Activated T-cell treated with anti-CD3 and anti-CD28 coated beads, Interleukin-2, amount 50 U/mL, for 4 hours (primary cell): ENCODE measurements around the gene CASQ2. TPM values are rescaled to one million over a fixed set of nuclear protein-coding genes. Genes with fewer than 3 reads are reported as not detected.

Experiments
- ATAC-seq, 2 donors: fragments of 200-7000 bp; cut with Tn5 transposase; one replicate each; pipeline ENCODE4 v1.10.0; 2021
- DNase-seq: peaks from one replicate; pipeline ENCODE4 v3.0.0-alpha.2; 2020
- H3K27me3 Mint-ChIP-seq: one replicate; pipeline ENCODE4 v1.8.0; 2021; ENCODE audit warnings: low read depth, mixed read lengths
- H3K36me3 Mint-ChIP-seq: one replicate; pipeline ENCODE4 v1.8.0; 2022; ENCODE audit warnings: mixed read lengths; ENCODE audit not compliant: insufficient read depth
- H3K4me1 Mint-ChIP-seq: one replicate; pipeline ENCODE4 v1.8.0; 2021; ENCODE audit warnings: low read depth, mixed read lengths
- H3K4me3 Mint-ChIP-seq: one replicate; pipeline ENCODE4 v1.8.0; 2021; ENCODE audit warnings: mild to moderate bottlenecking, moderate library complexity, mixed read lengths
- H3K9me3 Mint-ChIP-seq: one replicate; pipeline ENCODE4 v1.8.0; 2021; ENCODE audit warnings: mixed read lengths
- total RNA-seq, 3 donors: library from RNA; stranded (reverse); gene quantifications; one replicate each; pipeline ENCODE4 v1.2.1, GENCODE V29; 2021

Gene CASQ2
- total RNA-seq, 3 donors from 2014 or later, result not detected

- H3K4me3 Mint-ChIP-seq, result no peak overlapping the region
- peaks cover 2% of the 10 kb centered on the region for H3K36me3 Mint-ChIP-seq
- ATAC-seq, result no peak
- no peaks in the 10 kb centered on the region for H3K27me3 Mint-ChIP-seq
- DNase-seq, result no peak
- H3K9me3 Mint-ChIP-seq, result no peaks in the 10 kb centered on the region
- H3K4me1 Mint-ChIP-seq, result no peaks in the 10 kb centered on the region
Observed at GRCh38 chr1:115661157-115661556, 107.4 kb downstream of the CASQ2 start.

GRCh38 chr1:115660151-115660550 is 108.4 kb downstream of the CASQ2 start:
- Mint-ChIP-seq H3K36me3 (peaks cover 2% of the 10 kb centered on the region), H3K9me3 (no peaks in the 10 kb centered on the region), H3K27me3 (no peaks in the 10 kb centered on the region), H3K4me3 (no peak overlapping the region), H3K4me1 (no peaks in the 10 kb centered on the region)
- ATAC-seq, result no peak
- DNase-seq, result no peak

- no peaks in the 10 kb centered on the region for H3K27me3 Mint-ChIP-seq
- no peaks in the 10 kb centered on the region for H3K9me3 Mint-ChIP-seq
- DNase-seq (no peak), ATAC-seq (no peak)
- no peak overlapping the region for H3K4me3 Mint-ChIP-seq
- H3K4me1 Mint-ChIP-seq, result peaks cover 2% of the 10 kb centered on the region
- peaks cover 2% of the 10 kb centered on the region for H3K36me3 Mint-ChIP-seq
Observed at GRCh38 chr1:115658646-115659045, 109.9 kb downstream of the CASQ2 start.

GRCh38 chr1:115656461-115657077 is 111.9 kb downstream of the CASQ2 start:
- Mint-ChIP-seq H3K4me3 (no peak overlapping the region), H3K9me3 (no peaks in the 10 kb centered on the region), H3K4me1 (peaks cover 2% of the 10 kb centered on the region), H3K27me3 (no peaks in the 10 kb centered on the region), H3K36me3 (peaks cover 4% of the 10 kb centered on the region)
- ATAC-seq (no peak), DNase-seq (no peak)

- DNase-seq, result no peak
Observed at GRCh38 chr1:115655916-115656315, 112.6 kb downstream of the CASQ2 start.

GRCh38 chr1:115655306-115655663 is 113.2 kb downstream of the CASQ2 start:
- Mint-ChIP-seq H3K27me3 (no peaks in the 10 kb centered on the region), H3K4me1 (peaks cover 2% of the 10 kb centered on the region), H3K4me3 (no peak overlapping the region), H3K9me3 (no peaks in the 10 kb centered on the region), H3K36me3 (peaks cover 4% of the 10 kb centered on the region)
- DNase-seq (no peak), ATAC-seq (peak in 1 of 2 donors; percentile 43)

More at GRCh38 chr1:115655916-115656315, 112.6 kb downstream of the CASQ2 start:
- no peaks in the 10 kb centered on the region for H3K27me3 Mint-ChIP-seq
- peaks cover 2% of the 10 kb centered on the region for H3K4me1 Mint-ChIP-seq
- H3K4me3 Mint-ChIP-seq, result no peak overlapping the region
- no peak for ATAC-seq
- H3K36me3 Mint-ChIP-seq, result peaks cover 4% of the 10 kb centered on the region
- H3K9me3 Mint-ChIP-seq, result no peaks in the 10 kb centered on the region

GRCh38 chr1:115654663-115655305 is 113.7 kb downstream of the CASQ2 start:
- Mint-ChIP-seq H3K36me3 (peaks cover 3% of the 10 kb centered on the region), H3K4me3 (no peak overlapping the region), H3K4me1 (peaks cover 2% of the 10 kb centered on the region), H3K9me3 (no peaks in the 10 kb centered on the region), H3K27me3 (no peaks in the 10 kb centered on the region)
- ATAC-seq, result no peak
- no peak for DNase-seq

- ATAC-seq (no peak), DNase-seq (no peak)
- no peak overlapping the region for H3K4me3 Mint-ChIP-seq
- H3K27me3 Mint-ChIP-seq, result no peaks in the 10 kb centered on the region
- H3K36me3 Mint-ChIP-seq, result peaks cover 2% of the 10 kb centered on the region
- H3K9me3 Mint-ChIP-seq, result no peaks in the 10 kb centered on the region
- peaks cover 5% of the 10 kb centered on the region for H3K4me1 Mint-ChIP-seq
Observed at GRCh38 chr1:115654125-115654524, 114.4 kb downstream of the CASQ2 start.

GRCh38 chr1:115652236-115652788 is 116.2 kb downstream of the CASQ2 start:
- ATAC-seq (no peak), DNase-seq (no peak)
- Mint-ChIP-seq H3K4me1 (peaks cover 5% of the 10 kb centered on the region), H3K27me3 (no peaks in the 10 kb centered on the region), H3K4me3 (no peak overlapping the region), H3K9me3 (no peaks in the 10 kb centered on the region), H3K36me3 (peaks cover 2% of the 10 kb centered on the region)

GRCh38 chr1:115651391-115651790 is 117.1 kb downstream of the CASQ2 start:
- no peaks in the 10 kb centered on the region for H3K9me3 Mint-ChIP-seq
- H3K4me3 Mint-ChIP-seq, result no peak overlapping the region
- ATAC-seq (no peak), DNase-seq (no peak)
- no peaks in the 10 kb centered on the region for H3K27me3 Mint-ChIP-seq
- peaks cover 2% of the 10 kb centered on the region for H3K36me3 Mint-ChIP-seq
- peaks cover 5% of the 10 kb centered on the region for H3K4me1 Mint-ChIP-seq

GRCh38 chr1:115650961-115651360 is 117.6 kb downstream of the CASQ2 start:
- Mint-ChIP-seq H3K27me3 (no peaks in the 10 kb centered on the region), H3K9me3 (no peaks in the 10 kb centered on the region), H3K36me3 (peaks cover 2% of the 10 kb centered on the region), H3K4me3 (no peak overlapping the region), H3K4me1 (peaks cover 5% of the 10 kb centered on the region)
- no peak for ATAC-seq
- no peak for DNase-seq

Other genes starting within 250 kb of the CASQ2 start
- gene VANGL1, start 126.7 kb downstream of the CASQ2 start, total RNA-seq, result 1 to 10 TPM; 1.6 to 2.1 (median 1.8) TPM
- gene NHLH2, start 72.4 kb upstream of the CASQ2 start, total RNA-seq, result not detected
- gene SLC22A15, start 207.8 kb upstream of the CASQ2 start, total RNA-seq, result under 1 TPM; 0.05 to 0.55 (median 0.08) TPM